HFFc6 (cell line): ENCODE measurements around the gene SAMM50. TPM values are rescaled to one million over a fixed set of nuclear protein-coding genes. Genes with fewer than 3 reads are reported as not detected.
A peak's percentile ranks its signal among the peaks of the same experiment; 100 is the strongest.

ENCODE experiments used
- DNase-seq: peaks from one replicate; pipeline ENCODE4 v3.0.0-alpha.2; 2018
- H3K27ac Mint-ChIP-seq: 2 replicates; pipeline ENCODE4 v1.8.0; 2020; ENCODE audit warnings: mild to moderate bottlenecking, mixed read lengths
- H3K27me3 Mint-ChIP-seq: 2 replicates; pipeline ENCODE4 v1.8.0; 2021; ENCODE audit warnings: mild to moderate bottlenecking, moderate library complexity, mixed read lengths; ENCODE audit not compliant: insufficient read depth
- H3K36me3 Mint-ChIP-seq: 2 replicates; pipeline ENCODE4 v1.8.0; 2021; ENCODE audit warnings: low read depth, mixed read lengths
- H3K4me1 Mint-ChIP-seq: 2 replicates; pipeline ENCODE4 v1.8.0; 2020; ENCODE audit warnings: low read depth, mixed read lengths
- H3K4me3 Mint-ChIP-seq: 2 replicates; pipeline ENCODE4 v1.8.0; 2020; ENCODE audit warnings: mild to moderate bottlenecking, moderate library complexity, mixed read lengths
- H3K9me3 Mint-ChIP-seq: 2 replicates; pipeline ENCODE4 v1.8.0; 2020; ENCODE audit warnings: mild to moderate bottlenecking, mixed read lengths
- total RNA-seq, 6 experiments: library from RNA; stranded (reverse); fragmentation: NEBNext Ultra II Directional; extraction: Animal tissue kit (Norgen Biotek cat#: 25700); gene quantifications; 2 replicates in 1 of 6; 3 replicates in 5 of 6; pipeline ENCODE4 v1.2.3, GENCODE V29; 2021
- TF ChIP-seq, protein P1 (sequence below): fragments of 200-600 bp; sonication (generic); IDR thresholded peaks from 2 replicates; pipeline ENCODE4 v1.5.0; 2021; ENCODE audit warnings: antibody characterized with exemption, mild to moderate bottlenecking

Gene SAMM50
- total RNA-seq, 6 experiments from 2014 or later = 51.6 to 57.2 (median 53.3) TPM

DNA sequence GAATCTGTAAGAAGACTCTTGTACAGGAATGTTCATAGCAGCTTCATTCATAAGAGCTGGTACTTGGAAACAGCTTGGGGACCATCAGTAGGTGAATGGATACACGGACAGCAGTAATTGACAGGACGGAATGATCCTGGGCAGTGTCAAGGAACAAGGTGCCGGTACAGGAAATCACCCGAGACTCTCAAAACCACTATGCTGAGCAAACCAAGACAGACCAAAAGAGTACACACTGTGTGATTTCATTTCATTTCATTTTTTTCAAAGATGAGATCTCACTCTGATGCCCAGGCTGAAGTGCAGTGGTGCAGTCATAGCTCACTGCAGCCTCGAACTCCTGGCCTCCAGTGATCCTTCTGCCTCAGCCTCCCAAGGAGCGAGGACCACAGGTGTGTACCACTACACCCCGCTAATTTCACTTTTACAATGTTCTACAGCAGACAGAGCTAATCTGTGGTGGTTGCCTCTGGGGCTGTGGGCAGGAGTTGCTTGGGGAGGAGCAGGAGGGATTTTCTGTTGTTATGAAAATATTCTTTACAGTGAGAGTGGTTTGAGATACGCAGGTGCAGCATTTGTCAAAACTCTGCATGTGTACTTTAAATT lies 84.4 kb downstream of the SAMM50 start:
- H3K4me3 Mint-ChIP-seq = no peak overlapping the region
- TF ChIP-seq, protein P1, sequence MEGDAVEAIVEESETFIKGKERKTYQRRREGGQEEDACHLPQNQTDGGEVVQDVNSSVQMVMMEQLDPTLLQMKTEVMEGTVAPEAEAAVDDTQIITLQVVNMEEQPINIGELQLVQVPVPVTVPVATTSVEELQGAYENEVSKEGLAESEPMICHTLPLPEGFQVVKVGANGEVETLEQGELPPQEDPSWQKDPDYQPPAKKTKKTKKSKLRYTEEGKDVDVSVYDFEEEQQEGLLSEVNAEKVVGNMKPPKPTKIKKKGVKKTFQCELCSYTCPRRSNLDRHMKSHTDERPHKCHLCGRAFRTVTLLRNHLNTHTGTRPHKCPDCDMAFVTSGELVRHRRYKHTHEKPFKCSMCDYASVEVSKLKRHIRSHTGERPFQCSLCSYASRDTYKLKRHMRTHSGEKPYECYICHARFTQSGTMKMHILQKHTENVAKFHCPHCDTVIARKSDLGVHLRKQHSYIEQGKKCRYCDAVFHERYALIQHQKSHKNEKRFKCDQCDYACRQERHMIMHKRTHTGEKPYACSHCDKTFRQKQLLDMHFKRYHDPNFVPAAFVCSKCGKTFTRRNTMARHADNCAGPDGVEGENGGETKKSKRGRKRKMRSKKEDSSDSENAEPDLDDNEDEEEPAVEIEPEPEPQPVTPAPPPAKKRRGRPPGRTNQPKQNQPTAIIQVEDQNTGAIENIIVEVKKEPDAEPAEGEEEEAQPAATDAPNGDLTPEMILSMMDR = no peak
- DNase-seq = no peak
- peaks cover 4% of the 10 kb centered on the region; the same call in 1 of the 2 replicates for H3K36me3 Mint-ChIP-seq
- H3K4me1 Mint-ChIP-seq = peaks cover 22% of the 10 kb centered on the region
- H3K27me3 Mint-ChIP-seq = peaks cover 2% of the 10 kb centered on the region
- no peak overlapping the region for H3K27ac Mint-ChIP-seq
- no peaks in the 10 kb centered on the region for H3K9me3 Mint-ChIP-seq

DNA sequence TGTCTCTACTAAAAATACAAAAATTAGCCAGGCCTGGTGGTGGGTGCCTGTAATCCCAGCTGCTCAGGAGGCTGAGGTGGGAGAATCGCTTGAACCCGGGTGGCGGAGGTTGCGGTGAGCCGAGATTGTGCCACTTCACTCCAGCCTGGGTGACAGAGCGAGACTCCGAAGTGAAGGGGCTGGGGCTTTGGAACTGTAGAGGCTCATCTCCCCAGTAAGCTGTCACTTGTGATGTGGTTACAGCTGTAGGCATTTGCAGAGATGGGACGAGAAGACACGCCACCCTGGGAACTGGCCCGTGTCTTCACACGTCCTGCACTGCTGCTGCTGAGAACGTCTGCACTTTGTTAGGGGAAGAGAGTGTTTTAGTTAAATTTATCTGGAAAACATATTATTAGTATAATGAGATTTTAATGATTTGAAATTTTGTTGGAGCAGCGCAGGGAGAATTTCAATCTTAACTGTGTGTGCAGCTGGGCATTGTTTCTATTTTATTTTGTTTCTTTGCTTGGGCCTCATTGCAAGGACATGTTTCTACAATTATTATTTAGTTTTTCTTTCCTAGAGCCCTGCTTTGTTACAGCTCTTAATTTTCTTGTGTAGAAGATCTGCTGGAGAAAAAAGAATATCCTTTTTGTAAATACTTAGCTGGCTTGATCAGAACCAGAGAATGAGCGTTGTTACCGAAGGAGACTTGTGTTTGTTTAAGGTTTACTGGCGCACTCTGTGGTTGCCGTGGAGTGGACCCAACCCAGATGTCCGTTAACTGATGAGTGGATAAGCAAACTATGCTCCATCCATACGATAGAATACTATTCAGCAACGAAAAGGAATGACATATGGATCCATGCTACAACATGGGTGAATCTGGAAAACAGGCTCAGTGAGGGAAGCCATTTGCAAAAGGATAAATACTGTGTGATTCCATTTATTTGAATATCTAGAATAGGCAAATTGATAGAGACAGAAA lies 87.3 kb downstream of the SAMM50 start:
- H3K4me3 Mint-ChIP-seq = no peak overlapping the region
- no peaks in the 10 kb centered on the region for H3K9me3 Mint-ChIP-seq
- no peak for DNase-seq
- H3K27me3 Mint-ChIP-seq = peaks cover 5% of the 10 kb centered on the region
- H3K36me3 Mint-ChIP-seq = peaks cover 4% of the 10 kb centered on the region; the same call in 1 of the 2 replicates
- no peak overlapping the region for H3K27ac Mint-ChIP-seq
- H3K4me1 Mint-ChIP-seq = peaks cover 31% of the 10 kb centered on the region
- TF ChIP-seq, protein P1 = no peak

DNA sequence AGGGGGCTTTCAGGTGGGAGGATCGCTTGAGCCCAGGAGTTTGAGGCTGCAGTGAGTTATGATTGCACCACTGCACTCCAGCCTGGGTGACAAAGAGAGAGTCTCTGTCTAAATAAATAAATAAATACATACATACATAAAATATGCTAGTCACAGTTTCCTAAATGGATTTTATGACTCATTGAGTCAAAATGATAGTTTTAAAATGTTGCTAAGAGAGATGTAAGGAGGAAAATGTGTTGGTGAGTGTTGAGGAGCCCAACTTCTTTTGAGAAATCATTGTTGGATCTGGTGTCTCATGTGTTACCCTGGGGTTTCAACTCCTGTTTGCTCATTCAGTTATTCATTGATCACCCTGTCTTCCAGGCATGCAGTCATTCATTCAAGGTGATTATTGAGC lies 89.9 kb downstream of the SAMM50 start:
- Mint-ChIP-seq H3K27ac (peak overlapping the region; percentile 26; the same call in 1 of the 2 replicates), H3K27me3 (peaks cover 5% of the 10 kb centered on the region), H3K36me3 (peaks cover 3% of the 10 kb centered on the region; the same call in 1 of the 2 replicates), H3K4me1 (peaks cover 22% of the 10 kb centered on the region), H3K9me3 (no peaks in the 10 kb centered on the region), H3K4me3 (no peak overlapping the region)
- TF ChIP-seq, protein P1 = no peak
- DNase-seq = peak; percentile 28

Other genes with a start within 250 kb of the SAMM50 start
- gene EFCAB6, start 143.1 kb upstream of the SAMM50 start, total RNA-seq = under 1 TPM; 0.33 to 0.95 (median 0.64) TPM
- gene SULT4A1, start 92.9 kb upstream of the SAMM50 start, total RNA-seq = not detected
- gene PNPLA5, start 63.4 kb upstream of the SAMM50 start, total RNA-seq = not detected
- 1 to 10 TPM; 3.0 to 6.5 (median 3.4) TPM for gene PNPLA3, start 31.6 kb upstream of the SAMM50 start, total RNA-seq
- 10 to 100 TPM; 36.5 to 44.2 (median 38.9) TPM for gene PARVB, start 68.9 kb downstream of the SAMM50 start, total RNA-seq
- not detected for gene PARVG, start 225.5 kb downstream of the SAMM50 start, total RNA-seq